Memory B cell (primary cell): ENCODE measurements around the gene NSF.
"Not testable (repeated sequence)": the region's sequence is repeated elsewhere in the genome, so short reads cannot be mapped to it uniquely, and the experiment has no call there.

ENCODE experiments used
- ATAC-seq: fragments of 150-1000 bp; cut with Tn5 transposase; 2 replicates; pipeline ENCODE4 v1.10.0; 2021; ENCODE audit warnings: low read depth, mild to moderate bottlenecking, moderate library complexity
- DNase-seq, 2 donors: peaks; one replicate each; pipeline ENCODE4 v3.0.0; 2022; ENCODE audit warnings: low spot score in 2 of 2
- H3K27ac Mint-ChIP-seq: one replicate; pipeline ENCODE4 v1.8.0; 2022; ENCODE audit warnings: mild to moderate bottlenecking, moderate library complexity, mixed read lengths
- H3K27me3 Mint-ChIP-seq: one replicate; pipeline ENCODE4 v1.8.0; 2022; ENCODE audit warnings: mixed read lengths
- H3K36me3 Mint-ChIP-seq: one replicate; pipeline ENCODE4 v1.8.0; 2022; ENCODE audit warnings: mild to moderate bottlenecking, mixed read lengths
- H3K4me1 Mint-ChIP-seq: one replicate; pipeline ENCODE4 v1.8.0; 2022; ENCODE audit warnings: mixed read lengths
- H3K4me3 Mint-ChIP-seq: one replicate; pipeline ENCODE4 v1.8.0; 2022; ENCODE audit warnings: mild to moderate bottlenecking, moderate library complexity, mixed read lengths
- H3K9me3 Mint-ChIP-seq: one replicate; pipeline ENCODE4 v1.8.0; 2022; ENCODE audit warnings: mixed read lengths

The NSF gene

DNA sequence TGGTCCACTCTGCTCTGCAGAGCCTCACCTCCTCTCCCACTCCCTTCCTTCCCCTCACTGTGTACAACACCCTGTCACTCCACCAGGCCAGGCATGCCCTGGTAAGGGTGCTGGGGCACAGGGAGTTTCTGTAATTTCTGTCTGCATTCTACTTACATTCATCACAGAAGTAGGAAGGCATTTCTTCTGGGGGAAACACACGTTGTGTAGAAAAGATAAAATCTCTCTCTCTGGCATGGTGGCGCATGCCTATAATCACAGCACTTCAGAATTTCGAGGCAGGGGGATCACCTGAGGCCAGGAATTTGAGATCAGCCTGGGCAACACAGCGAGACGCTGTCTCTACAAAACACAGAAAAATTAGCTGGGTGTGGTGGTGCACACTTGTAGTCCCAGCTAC, 201.1 kb downstream of the NSF start:
- peaks cover 5% of the 10 kb centered on the region for H3K4me1 Mint-ChIP-seq
- H3K27me3 Mint-ChIP-seq = peaks cover 17% of the 10 kb centered on the region
- DNase-seq = no peak

DNA sequence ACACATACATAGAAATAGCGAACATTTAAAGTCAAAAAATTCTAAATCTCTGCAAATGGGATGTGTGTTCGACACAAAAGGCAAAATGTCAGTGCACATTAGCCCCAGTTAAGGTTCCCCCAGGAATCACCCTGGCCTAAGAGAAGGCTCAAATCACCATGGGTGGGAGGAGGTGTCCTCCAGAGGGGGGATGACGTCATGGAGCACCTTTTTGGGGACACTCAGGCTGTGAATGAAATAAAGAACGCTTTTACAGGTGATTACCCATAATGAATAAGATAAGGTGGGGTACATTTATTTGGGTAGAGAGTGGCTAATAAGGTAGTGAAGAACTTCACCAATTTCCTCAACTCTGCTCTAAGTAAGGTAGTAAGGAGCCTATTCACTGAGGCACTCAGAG, 201.6 kb downstream of the NSF start:
- Mint-ChIP-seq H3K9me3 (peaks cover 2% of the 10 kb centered on the region), H3K4me3 (no peak overlapping the region)

More for the DNA sequence above, 201.1 kb downstream of the NSF start:
- Mint-ChIP-seq H3K9me3 (peaks cover 2% of the 10 kb centered on the region), H3K4me3 (no peak overlapping the region), H3K36me3 (no peaks in the 10 kb centered on the region), H3K27ac (no peak overlapping the region)
- no peak for ATAC-seq

DNA sequence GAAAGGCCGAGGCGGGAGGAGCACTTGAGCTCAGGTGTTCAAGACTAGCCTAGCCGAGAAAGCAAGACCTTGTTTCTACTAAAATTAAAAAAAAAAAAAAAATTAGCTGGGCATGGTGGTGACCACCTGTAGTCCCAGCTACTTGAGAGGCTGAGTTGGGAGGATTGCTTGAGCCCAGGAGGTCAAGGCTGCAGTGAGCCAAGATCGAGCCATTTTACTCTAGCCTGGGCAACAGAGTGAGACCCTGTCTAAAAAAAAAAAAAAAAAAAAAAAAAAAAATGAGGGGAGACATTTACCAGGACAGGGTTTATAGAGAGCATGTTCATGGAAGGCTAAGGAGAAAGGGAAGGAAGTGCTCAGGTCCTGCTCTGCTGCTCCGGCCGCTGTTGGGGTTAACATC, 202.6 kb downstream of the NSF start:
- H3K4me1 Mint-ChIP-seq, H3K27ac Mint-ChIP-seq, H3K9me3 Mint-ChIP-seq, H3K36me3 Mint-ChIP-seq, ATAC-seq, H3K4me3 Mint-ChIP-seq, DNase-seq: not testable (repeated sequence)
- H3K27me3 Mint-ChIP-seq = peaks cover 22% of the 10 kb centered on the region

More for the DNA sequence above, 201.6 kb downstream of the NSF start:
- Mint-ChIP-seq H3K4me1 (peaks cover 5% of the 10 kb centered on the region), H3K27me3 (peaks cover 18% of the 10 kb centered on the region), H3K27ac (no peak overlapping the region), H3K36me3 (no peaks in the 10 kb centered on the region)
- DNase-seq (no peak), ATAC-seq (no peak)

- H3K4me3 Mint-ChIP-seq = no peak overlapping the region
- H3K27me3 Mint-ChIP-seq = peaks cover 22% of the 10 kb centered on the region
- no peak for ATAC-seq
- peaks cover 5% of the 10 kb centered on the region for H3K4me1 Mint-ChIP-seq
- H3K36me3 Mint-ChIP-seq = no peaks in the 10 kb centered on the region
- H3K9me3 Mint-ChIP-seq = peaks cover 2% of the 10 kb centered on the region
- no peak overlapping the region for H3K27ac Mint-ChIP-seq
- no peak for DNase-seq
Observed at GRCh38 chr17:46793541-46793940, 203.1 kb downstream of the NSF start.

DNA sequence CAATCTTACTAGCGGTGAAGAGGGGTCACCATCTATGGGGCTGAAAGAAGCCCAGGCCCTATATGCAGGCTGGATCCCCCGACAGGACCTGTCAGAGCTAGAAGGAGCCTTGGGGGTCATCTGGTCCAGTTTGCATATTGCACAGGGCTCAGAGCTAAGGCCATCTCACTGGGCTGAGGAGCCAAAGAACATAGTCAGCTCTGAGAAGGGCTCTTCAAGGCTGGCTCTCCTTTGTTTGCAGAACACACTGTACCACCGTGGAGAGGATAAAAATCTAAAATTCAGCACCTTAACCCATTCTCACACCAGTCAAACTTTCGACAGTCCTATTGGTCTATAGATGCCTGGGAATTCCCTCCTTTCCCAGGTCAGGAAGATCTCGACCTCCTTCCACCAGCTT, 203.8 kb downstream of the NSF start:
- Mint-ChIP-seq H3K4me1 (peaks cover 5% of the 10 kb centered on the region), H3K9me3 (no peaks in the 10 kb centered on the region), H3K36me3 (no peaks in the 10 kb centered on the region), H3K27ac (no peak overlapping the region), H3K27me3 (peaks cover 22% of the 10 kb centered on the region), H3K4me3 (no peak overlapping the region)
- ATAC-seq (no peak), DNase-seq (no peak)

DNA sequence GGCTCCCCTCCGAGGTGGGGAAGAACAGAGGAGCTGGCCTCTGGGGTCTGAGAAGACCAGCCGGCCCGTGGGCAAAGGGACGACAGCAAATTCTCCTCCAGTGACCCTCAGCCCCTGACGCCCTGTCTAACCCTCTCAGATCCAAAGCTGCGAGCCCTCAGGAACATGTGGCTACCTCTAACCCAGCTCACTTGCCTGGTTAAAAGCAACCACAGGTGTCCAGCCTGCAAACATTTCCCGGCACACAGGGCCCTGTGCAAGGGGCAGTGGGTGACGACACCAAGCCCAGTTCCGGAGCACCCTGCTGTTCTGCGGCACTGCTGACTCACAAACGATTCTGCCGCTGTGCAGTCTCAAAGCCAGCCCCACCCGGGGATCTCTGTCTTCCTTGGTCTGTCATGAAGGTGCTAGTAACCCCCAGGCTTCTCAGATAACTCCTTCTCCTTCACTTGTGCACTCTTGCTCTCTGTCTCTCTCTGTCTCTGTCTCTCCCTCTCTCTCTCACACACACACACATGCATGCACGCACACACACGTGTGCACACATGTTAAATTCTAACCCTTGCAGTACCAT, 205.0 kb downstream of the NSF start:
- H3K4me1 Mint-ChIP-seq = peaks cover 5% of the 10 kb centered on the region
- H3K27ac Mint-ChIP-seq = no peak overlapping the region
- no peak for DNase-seq
- no peak overlapping the region for H3K4me3 Mint-ChIP-seq
- no peaks in the 10 kb centered on the region for H3K36me3 Mint-ChIP-seq
- no peak for ATAC-seq
- peaks cover 21% of the 10 kb centered on the region for H3K27me3 Mint-ChIP-seq
- H3K9me3 Mint-ChIP-seq = no peaks in the 10 kb centered on the region

GRCh38 chr17:46796084-46796483, 205.6 kb downstream of the NSF start:
- Mint-ChIP-seq H3K9me3 (no peaks in the 10 kb centered on the region), H3K4me3 (no peak overlapping the region), H3K36me3 (no peaks in the 10 kb centered on the region), H3K27me3 (peaks cover 14% of the 10 kb centered on the region), H3K4me1 (peaks cover 2% of the 10 kb centered on the region), H3K27ac (no peak overlapping the region)
- ATAC-seq (no peak), DNase-seq (no peak)

DNA sequence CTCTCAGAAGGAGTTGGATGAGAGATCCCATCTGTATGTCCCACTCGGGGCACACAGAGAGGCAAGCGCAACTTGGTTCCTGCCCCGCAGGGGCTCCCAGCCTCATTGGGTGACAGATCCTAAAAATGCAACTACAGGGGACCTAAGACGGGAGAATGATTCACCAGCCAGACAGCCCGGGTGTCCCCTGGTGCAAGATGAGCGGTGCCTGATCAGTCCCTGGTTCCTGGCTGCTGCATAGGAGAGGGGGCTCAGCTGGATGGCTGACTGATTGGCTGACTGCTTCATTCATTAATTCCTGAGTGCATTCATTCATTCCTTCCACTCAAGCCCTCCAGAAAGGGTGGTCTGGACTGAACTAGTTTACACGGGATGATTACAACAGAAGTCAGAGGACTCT, 206.1 kb downstream of the NSF start:
- H3K4me1 Mint-ChIP-seq = peaks cover 2% of the 10 kb centered on the region
- ATAC-seq (no peak), DNase-seq (no peak)
- H3K4me3 Mint-ChIP-seq = no peak overlapping the region
- H3K36me3 Mint-ChIP-seq = no peaks in the 10 kb centered on the region
- peaks cover 12% of the 10 kb centered on the region for H3K27me3 Mint-ChIP-seq
- H3K9me3 Mint-ChIP-seq = no peaks in the 10 kb centered on the region
- no peak overlapping the region for H3K27ac Mint-ChIP-seq

DNA sequence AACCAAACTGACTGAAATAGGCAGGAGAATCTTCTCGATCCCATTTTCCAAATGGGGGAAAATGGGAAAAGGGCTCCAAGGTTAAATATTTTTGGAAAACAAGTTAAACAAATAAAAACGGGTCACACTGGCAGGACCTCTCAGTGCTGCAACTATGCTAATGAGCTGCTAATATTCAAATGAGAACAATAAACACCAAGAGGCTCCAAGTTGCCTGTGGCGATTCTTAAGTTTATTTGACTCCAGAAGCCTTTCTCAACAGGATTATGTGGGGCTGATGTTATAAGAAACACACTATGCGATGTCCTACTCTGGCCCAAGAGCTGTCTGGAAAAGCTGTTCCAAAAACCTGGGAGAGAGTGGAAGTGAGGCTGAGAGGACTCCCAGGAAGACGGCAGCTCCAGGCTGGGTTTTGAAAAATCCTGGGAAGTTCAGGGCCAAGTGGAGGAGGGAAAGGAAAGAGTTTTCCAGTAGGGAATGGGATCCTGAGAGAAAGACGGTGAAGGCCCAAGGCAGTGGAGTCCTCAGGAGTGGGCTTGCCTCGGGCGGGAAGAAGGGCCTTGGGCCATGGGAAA, 206.6 kb downstream of the NSF start:
- Mint-ChIP-seq H3K27me3 (peaks cover 12% of the 10 kb centered on the region), H3K36me3 (no peaks in the 10 kb centered on the region)

DNA sequence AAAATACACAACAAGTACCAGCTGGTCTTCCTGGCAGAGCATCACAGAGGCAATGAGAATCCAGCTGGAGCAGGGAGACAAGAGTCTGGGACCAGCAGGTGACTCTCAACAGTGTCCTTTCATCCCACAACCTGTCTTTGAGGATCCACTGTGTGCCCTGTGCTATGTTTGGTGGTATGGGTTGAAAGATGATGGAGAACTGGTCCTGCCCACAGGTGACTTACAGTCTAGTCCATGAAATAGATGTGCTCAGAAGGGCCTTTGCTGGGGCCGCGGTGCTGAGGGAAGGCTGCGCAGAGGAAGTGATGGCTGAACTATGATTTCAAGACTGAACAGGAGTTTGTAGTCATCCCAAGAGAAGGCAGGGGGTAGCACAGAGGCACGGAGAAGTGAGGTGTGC, 210.1 kb downstream of the NSF start:
- Mint-ChIP-seq H3K4me3 (no peak overlapping the region), H3K27ac (no peak overlapping the region), H3K27me3 (peaks cover 11% of the 10 kb centered on the region), H3K9me3 (peaks cover 2% of the 10 kb centered on the region), H3K4me1 (peaks cover 2% of the 10 kb centered on the region), H3K36me3 (peaks cover 2% of the 10 kb centered on the region)
- ATAC-seq (no peak), DNase-seq (no peak)

More for the DNA sequence above, 206.6 kb downstream of the NSF start:
- no peak overlapping the region for H3K4me3 Mint-ChIP-seq
- peaks cover 2% of the 10 kb centered on the region for H3K4me1 Mint-ChIP-seq
- DNase-seq (no peak), ATAC-seq (no peak)
- H3K27ac Mint-ChIP-seq = no peak overlapping the region
- H3K9me3 Mint-ChIP-seq = no peaks in the 10 kb centered on the region

GRCh38 chr17:46802800-46803199, 212.3 kb downstream of the NSF start:
- Mint-ChIP-seq H3K4me1 (no peaks in the 10 kb centered on the region), H3K27me3 (peaks cover 4% of the 10 kb centered on the region), H3K36me3 (peaks cover 2% of the 10 kb centered on the region), H3K9me3 (peaks cover 2% of the 10 kb centered on the region), H3K4me3 (no peak overlapping the region), H3K27ac (no peak overlapping the region)
- DNase-seq (no peak), ATAC-seq (no peak)

DNA sequence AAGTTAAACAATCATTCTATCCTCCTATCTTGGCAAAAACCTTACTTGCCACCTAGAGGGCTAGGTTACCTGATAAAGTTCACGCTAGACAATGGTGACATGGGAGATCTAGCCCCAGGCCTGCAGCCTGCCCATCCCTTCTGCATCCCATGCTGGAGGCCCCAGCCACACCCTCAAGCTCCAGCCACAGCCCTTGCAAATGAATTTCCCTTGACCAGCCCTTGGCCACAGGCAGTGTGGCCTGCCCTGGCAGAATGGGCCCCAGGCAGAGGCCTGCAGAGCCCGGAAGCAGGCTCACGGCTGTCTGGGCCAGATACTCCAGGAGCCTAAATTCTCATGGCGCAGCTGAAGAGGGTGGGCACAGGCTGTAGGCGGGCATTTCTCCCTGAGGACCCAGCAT, 213.1 kb downstream of the NSF start:
- H3K4me1 Mint-ChIP-seq = no peaks in the 10 kb centered on the region
- no peak overlapping the region for H3K4me3 Mint-ChIP-seq
- no peak for ATAC-seq

GRCh38 chr17:46805771-46806170, 215.3 kb downstream of the NSF start:
- no peak for ATAC-seq
- Mint-ChIP-seq H3K4me1 (no peaks in the 10 kb centered on the region), H3K27me3 (peaks cover 2% of the 10 kb centered on the region), H3K27ac (no peak overlapping the region), H3K36me3 (peaks cover 2% of the 10 kb centered on the region), H3K4me3 (no peak overlapping the region), H3K9me3 (peaks cover 2% of the 10 kb centered on the region)
- no peak for DNase-seq

More for the DNA sequence above, 213.1 kb downstream of the NSF start:
- no peak overlapping the region for H3K27ac Mint-ChIP-seq
- DNase-seq = no peak
- H3K27me3 Mint-ChIP-seq = peaks cover 4% of the 10 kb centered on the region
- H3K9me3 Mint-ChIP-seq = peaks cover 2% of the 10 kb centered on the region
- peaks cover 2% of the 10 kb centered on the region for H3K36me3 Mint-ChIP-seq
